Loucy (cell line): Measurements from ENCODE around the gene RDM1.

Source experiments
- CTCF ChIP-seq: fragments of 200-600 bp; sonication (generic); conservative IDR thresholded peaks from 2 replicates; pipeline ENCODE4 v1.5.1; 2014; ENCODE audit warnings: mild to moderate bottlenecking, antibody characterized with exemption, low read length
- EZH2phosphoT487 ChIP-seq: fragments of 200-600 bp; IDR thresholded peaks from 2 replicates; pipeline ENCODE4 v1.6.1; 2018; ENCODE audit warnings: antibody characterized with exemption, mild to moderate bottlenecking, moderate library complexity, borderline replicate concordance

- TF ChIP-seq CTCF (no peak), EZH2phosphoT487 (no peak)
Measured at GRCh38 chr17:35914354-35914753, 16.2 kb downstream of the RDM1 start.
